ENCODE results near the gene KLK1. TPM values are rescaled to one million over a fixed set of nuclear protein-coding genes. Genes with fewer than 3 reads are reported as not detected.

The KLK1 gene
- total and polyA plus RNA-seq, 4 donors, result 0.50 to 2.0 (median 1.3) TPM; not detected in 1

GRCh38 chr19:50803633-50804419, 19.8 kb downstream of the KLK1 start:
- H3K27ac ChIP-seq (ENCODE audit: low read depth, low read length), result peak overlapping the region; percentile 99
- peak overlapping the region; percentile 68 for H3K4me3 ChIP-seq (ENCODE audit: low read depth, low read length)
- peaks cover 22% of the 10 kb centered on the region for H3K4me1 ChIP-seq (ENCODE audit: control insufficient read depth, insufficient read depth, low read length)
- H3K36me3 ChIP-seq (ENCODE audit: control insufficient read depth, insufficient read depth, low read length), result peaks cover 32% of the 10 kb centered on the region
- peak in 1 of 6 donors; percentile 54 for DNase-seq (ENCODE audit: low read depth in 4 of 6, low spot score in 6 of 6)
- H3K9me3 ChIP-seq (ENCODE audit: control insufficient read depth, insufficient read depth, low read length), result no peaks in the 10 kb centered on the region
- under 1% methylated on average over 32 of the region's 40 CpGs for WGBS (ENCODE audit: insufficient coverage)
- H3K27me3 ChIP-seq (ENCODE audit: control insufficient read depth, insufficient read depth, low read length), result no peaks in the 10 kb centered on the region

- Histone ChIP-seq H3K4me3 (ENCODE audit: low read depth, low read length) (no peak overlapping the region), H3K36me3 (ENCODE audit: control insufficient read depth, insufficient read depth, low read length) (peaks cover 59% of the 10 kb centered on the region), H3K4me1 (ENCODE audit: control insufficient read depth, insufficient read depth, low read length) (peaks cover 22% of the 10 kb centered on the region), H3K9me3 (ENCODE audit: control insufficient read depth, insufficient read depth, low read length) (no peaks in the 10 kb centered on the region), H3K27ac (ENCODE audit: low read depth, low read length) (no peak overlapping the region), H3K27me3 (ENCODE audit: control insufficient read depth, insufficient read depth, low read length) (no peaks in the 10 kb centered on the region)
- DNase-seq (ENCODE audit: low read depth in 4 of 6, low spot score in 6 of 6), result no peak
- WGBS (ENCODE audit: insufficient coverage), result 93% methylated on average over 5 of the region's 8 CpGs
Observed at GRCh38 chr19:50801107-50801506, 22.5 kb downstream of the KLK1 start.

- Histone ChIP-seq H3K4me3 (ENCODE audit: low read depth, low read length) (no peak overlapping the region), H3K27ac (ENCODE audit: low read depth, low read length) (no peak overlapping the region), H3K4me1 (ENCODE audit: control insufficient read depth, insufficient read depth, low read length) (peaks cover 21% of the 10 kb centered on the region), H3K9me3 (ENCODE audit: control insufficient read depth, insufficient read depth, low read length) (no peaks in the 10 kb centered on the region), H3K36me3 (ENCODE audit: control insufficient read depth, insufficient read depth, low read length) (peaks cover 65% of the 10 kb centered on the region), H3K27me3 (ENCODE audit: control insufficient read depth, insufficient read depth, low read length) (no peaks in the 10 kb centered on the region)
- no peak for DNase-seq (ENCODE audit: low read depth in 4 of 6, low spot score in 6 of 6)
- WGBS (ENCODE audit: insufficient coverage), result 92% methylated on average over 3 of the region's 3 CpGs
Observed at GRCh38 chr19:50799547-50799851, 24.1 kb downstream of the KLK1 start.

GRCh38 chr19:50798659-50799546, 24.7 kb downstream of the KLK1 start:
- Histone ChIP-seq H3K36me3 (ENCODE audit: control insufficient read depth, insufficient read depth, low read length) (peaks cover 65% of the 10 kb centered on the region), H3K4me1 (ENCODE audit: control insufficient read depth, insufficient read depth, low read length) (peaks cover 23% of the 10 kb centered on the region), H3K27me3 (ENCODE audit: control insufficient read depth, insufficient read depth, low read length) (no peaks in the 10 kb centered on the region), H3K4me3 (ENCODE audit: low read depth, low read length) (no peak overlapping the region), H3K9me3 (ENCODE audit: control insufficient read depth, insufficient read depth, low read length) (no peaks in the 10 kb centered on the region), H3K27ac (ENCODE audit: low read depth, low read length) (no peak overlapping the region)
- 94% methylated on average over 17 of the region's 21 CpGs for WGBS (ENCODE audit: insufficient coverage)
- DNase-seq (ENCODE audit: low read depth in 4 of 6, low spot score in 6 of 6), result no peak

GRCh38 chr19:50797781-50798658, 25.6 kb downstream of the KLK1 start:
- no peaks in the 10 kb centered on the region for H3K9me3 ChIP-seq (ENCODE audit: control insufficient read depth, insufficient read depth, low read length)
- H3K4me1 ChIP-seq (ENCODE audit: control insufficient read depth, insufficient read depth, low read length), result peaks cover 16% of the 10 kb centered on the region
- H3K27ac ChIP-seq (ENCODE audit: low read depth, low read length), result no peak overlapping the region
- 80% methylated on average over 15 of the region's 18 CpGs for WGBS (ENCODE audit: insufficient coverage)
- no peak for DNase-seq (ENCODE audit: low read depth in 4 of 6, low spot score in 6 of 6)
- H3K36me3 ChIP-seq (ENCODE audit: control insufficient read depth, insufficient read depth, low read length), result peaks cover 65% of the 10 kb centered on the region
- H3K4me3 ChIP-seq (ENCODE audit: low read depth, low read length), result no peak overlapping the region
- no peaks in the 10 kb centered on the region for H3K27me3 ChIP-seq (ENCODE audit: control insufficient read depth, insufficient read depth, low read length)

GRCh38 chr19:50797429-50797780, 26.2 kb downstream of the KLK1 start:
- H3K9me3 ChIP-seq (ENCODE audit: control insufficient read depth, insufficient read depth, low read length), result no peaks in the 10 kb centered on the region
- DNase-seq (ENCODE audit: low read depth in 4 of 6, low spot score in 6 of 6), result no peak
- H3K4me1 ChIP-seq (ENCODE audit: control insufficient read depth, insufficient read depth, low read length), result peaks cover 11% of the 10 kb centered on the region
- peaks cover 65% of the 10 kb centered on the region for H3K36me3 ChIP-seq (ENCODE audit: control insufficient read depth, insufficient read depth, low read length)
- H3K27me3 ChIP-seq (ENCODE audit: control insufficient read depth, insufficient read depth, low read length), result no peaks in the 10 kb centered on the region
- WGBS (ENCODE audit: insufficient coverage), result 72% methylated on average over 4 of the region's 7 CpGs
- no peak overlapping the region for H3K27ac ChIP-seq (ENCODE audit: low read depth, low read length)
- no peak overlapping the region for H3K4me3 ChIP-seq (ENCODE audit: low read depth, low read length)

- Histone ChIP-seq H3K27ac (ENCODE audit: low read depth, low read length) (no peak overlapping the region), H3K36me3 (ENCODE audit: control insufficient read depth, insufficient read depth, low read length) (peaks cover 59% of the 10 kb centered on the region), H3K27me3 (ENCODE audit: control insufficient read depth, insufficient read depth, low read length) (no peaks in the 10 kb centered on the region), H3K4me3 (ENCODE audit: low read depth, low read length) (no peak overlapping the region), H3K4me1 (ENCODE audit: control insufficient read depth, insufficient read depth, low read length) (peaks cover 7% of the 10 kb centered on the region), H3K9me3 (ENCODE audit: control insufficient read depth, insufficient read depth, low read length) (no peaks in the 10 kb centered on the region)
- no peak for DNase-seq (ENCODE audit: low read depth in 4 of 6, low spot score in 6 of 6)
- whole genome bisulfite sequencing (ENCODE audit: insufficient coverage), result 77% methylated on average over 8 of the region's 8 CpGs
Observed at GRCh38 chr19:50796634-50797428, 26.8 kb downstream of the KLK1 start.

- H3K36me3 ChIP-seq (ENCODE audit: control insufficient read depth, insufficient read depth, low read length), result peaks cover 59% of the 10 kb centered on the region
- no peak for DNase-seq (ENCODE audit: low read depth in 4 of 6, low spot score in 6 of 6)
Observed at GRCh38 chr19:50796128-50796633, 27.4 kb downstream of the KLK1 start.

More at GRCh38 chr19:50796128-50796633, 27.4 kb downstream of the KLK1 start:
- H3K27me3 ChIP-seq (ENCODE audit: control insufficient read depth, insufficient read depth, low read length), result no peaks in the 10 kb centered on the region
- H3K9me3 ChIP-seq (ENCODE audit: control insufficient read depth, insufficient read depth, low read length), result no peaks in the 10 kb centered on the region
- H3K4me3 ChIP-seq (ENCODE audit: low read depth, low read length), result no peak overlapping the region
- no peak overlapping the region for H3K27ac ChIP-seq (ENCODE audit: low read depth, low read length)
- WGBS (ENCODE audit: insufficient coverage), result 75% methylated on average over 5 of the region's 9 CpGs
- peaks cover 7% of the 10 kb centered on the region for H3K4me1 ChIP-seq (ENCODE audit: control insufficient read depth, insufficient read depth, low read length)
